Activated naive CD4-positive, alpha-beta T cell treated with anti-CD3 and anti-CD28 coated beads for 36 hours (primary cell): Measurements from ENCODE around the gene MAS1. TPM values are rescaled to one million over a fixed set of nuclear protein-coding genes. Genes with fewer than 3 reads are reported as not detected.
"Not testable (repeated sequence)": the region's sequence is repeated elsewhere in the genome, so short reads cannot be mapped to it uniquely, and the experiment has no call there.

Source experiments
- CTCF ChIA-PET: fragments of 350-600 bp; sonication (Branson Sonifier 250); formaldehyde crosslinking; loops from one replicate; lab custom pipeline; 2021; ENCODE audit warnings: antibody characterized with exemption; lab: Charles Lee
- DNase-seq: peaks from one replicate; pipeline ENCODE4 v3.0.0-alpha.2; 2020
- H3K27ac Mint-ChIP-seq: one replicate; pipeline ENCODE4 v1.8.0; 2021; ENCODE audit warnings: mild to moderate bottlenecking, mixed read lengths
- H3K27me3 Mint-ChIP-seq: one replicate; pipeline ENCODE4 v1.8.0; 2021; ENCODE audit warnings: low read depth, mixed read lengths
- H3K36me3 Mint-ChIP-seq: one replicate; pipeline ENCODE4 v1.8.0; 2021; ENCODE audit warnings: low read depth, mixed read lengths
- H3K4me1 Mint-ChIP-seq: one replicate; pipeline ENCODE4 v1.8.0; 2021; ENCODE audit warnings: low read depth, mixed read lengths
- H3K4me3 Mint-ChIP-seq: one replicate; pipeline ENCODE4 v1.8.0; 2021; ENCODE audit warnings: mild to moderate bottlenecking, moderate library complexity, mixed read lengths
- H3K9me3 Mint-ChIP-seq: one replicate; pipeline ENCODE4 v1.8.0; 2021; ENCODE audit warnings: mixed read lengths
- intact Hi-C: fragments of 100-400 bp; cut with micrococcal nuclease; formaldehyde crosslinking; loops from one replicate; pipeline ENCODE4 v1.15.1; 2023
- total RNA-seq, 2 experiments: library from RNA; stranded (reverse); gene quantifications; one replicate each; pipeline ENCODE4 v1.2.3, GENCODE V29; 2021

Gene MAS1
- not detected for total RNA-seq

DNA sequence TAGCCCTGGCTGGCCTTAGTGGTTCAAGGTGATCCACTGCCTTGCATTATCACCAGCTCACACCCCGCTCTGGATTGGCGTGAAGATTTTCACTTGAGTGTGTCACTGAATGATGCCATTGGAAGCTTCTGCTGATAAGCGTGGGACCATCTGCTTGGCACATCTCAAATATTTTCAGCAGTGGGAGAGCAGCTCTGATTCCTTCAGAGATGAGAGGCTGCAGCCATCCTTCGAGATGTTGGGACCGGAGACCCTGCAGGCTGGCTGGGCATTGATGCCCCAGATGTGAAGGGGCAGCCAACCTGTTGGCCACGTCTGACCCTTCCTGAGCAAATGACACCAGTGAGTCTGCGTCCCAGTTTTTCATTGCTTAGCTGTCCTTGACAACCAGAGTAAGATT lies at the start of gene MAS1:
MAS1 (plus strand) TSS at position 197 of the 400 bp plus-strand sequence. CDS start 15,968 bp downstream, outside the sequence.
- no peak for DNase-seq
- intact Hi-C loops = no loop called here
- no peaks in the 10 kb centered on the region for H3K9me3 Mint-ChIP-seq
- peaks cover 11% of the 10 kb centered on the region for H3K27me3 Mint-ChIP-seq
- H3K4me3 Mint-ChIP-seq = no peak within 1 kb of the TSS
- H3K4me1 Mint-ChIP-seq = no peaks in the 10 kb centered on the region
- H3K27ac Mint-ChIP-seq = no peak within 1 kb of the TSS
- CTCF ChIA-PET = interaction anchor here (0.6 kb wide), 1 partner anchor 1562 kb away, joined by 5 read pairs; no protein-coding TSS in a partner anchor
- no peaks in the 10 kb centered on the region for H3K36me3 Mint-ChIP-seq

GRCh38 chr6:159842035-159842434 lies 48.8 kb upstream of the MAS1 start:
- no peaks in the 10 kb centered on the region for H3K36me3 Mint-ChIP-seq

DNA sequence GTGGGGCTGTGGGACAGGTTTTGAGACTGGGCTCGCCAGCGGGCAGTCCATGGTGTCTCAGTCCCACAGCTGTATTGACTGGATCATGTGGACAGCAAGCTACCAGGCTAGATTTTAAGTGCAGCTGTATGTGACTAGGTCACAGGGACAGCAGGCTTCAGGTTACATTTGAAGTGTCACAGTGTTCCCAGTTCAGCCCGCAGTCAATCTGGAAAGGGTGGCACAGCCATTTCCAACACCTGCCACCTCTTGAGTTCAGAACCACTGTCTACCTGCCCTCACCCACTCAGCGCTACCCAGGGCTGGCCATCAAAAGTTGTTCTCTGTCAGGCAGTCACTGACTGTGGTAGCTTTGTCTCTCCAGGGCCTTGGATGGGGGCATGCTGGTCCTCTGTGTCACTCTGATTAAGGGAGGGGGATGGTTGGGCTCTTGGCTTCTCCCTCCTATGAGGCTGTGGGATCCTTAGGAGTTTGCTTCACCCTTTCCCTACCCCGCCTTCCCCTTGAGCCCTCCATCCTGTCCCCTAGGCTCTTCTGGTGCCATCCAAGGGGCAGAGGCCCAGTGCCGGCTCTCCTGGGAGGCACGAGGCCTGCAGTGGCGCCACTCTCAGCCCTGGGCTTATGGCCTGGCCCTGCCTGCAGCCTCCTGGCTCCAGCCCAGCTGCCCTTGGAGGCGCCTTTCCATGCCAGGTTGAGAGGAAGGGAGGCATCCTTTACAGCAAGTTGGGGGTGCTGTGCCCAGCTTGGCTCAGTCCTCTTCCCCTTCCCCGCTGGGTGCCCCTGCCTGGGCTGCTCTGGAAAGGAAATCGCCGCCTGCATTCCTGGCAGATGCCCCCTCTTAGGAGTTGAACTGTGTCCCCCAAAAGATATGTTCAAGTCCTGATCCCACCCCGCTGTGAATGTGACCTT lies 45.8 kb upstream of the MAS1 start:
- H3K27ac Mint-ChIP-seq = no peak overlapping the region
- no peaks in the 10 kb centered on the region for H3K27me3 Mint-ChIP-seq
- H3K9me3 Mint-ChIP-seq = peaks cover 11% of the 10 kb centered on the region
- intact Hi-C loops = no loop called here
- no peaks in the 10 kb centered on the region for H3K36me3 Mint-ChIP-seq
- no peak for DNase-seq
- no peak overlapping the region for H3K4me3 Mint-ChIP-seq
- CTCF ChIA-PET = no interaction called here
- peaks cover 3% of the 10 kb centered on the region for H3K4me1 Mint-ChIP-seq

More at GRCh38 chr6:159842035-159842434, 48.8 kb upstream of the MAS1 start:
- no peak overlapping the region for H3K4me3 Mint-ChIP-seq
- peaks cover 3% of the 10 kb centered on the region for H3K4me1 Mint-ChIP-seq
- no peak for DNase-seq
- H3K27me3 Mint-ChIP-seq = no peaks in the 10 kb centered on the region
- H3K9me3 Mint-ChIP-seq = no peaks in the 10 kb centered on the region
- intact Hi-C loops = no loop called here
- no peak overlapping the region for H3K27ac Mint-ChIP-seq
- CTCF ChIA-PET = no interaction called here

DNA sequence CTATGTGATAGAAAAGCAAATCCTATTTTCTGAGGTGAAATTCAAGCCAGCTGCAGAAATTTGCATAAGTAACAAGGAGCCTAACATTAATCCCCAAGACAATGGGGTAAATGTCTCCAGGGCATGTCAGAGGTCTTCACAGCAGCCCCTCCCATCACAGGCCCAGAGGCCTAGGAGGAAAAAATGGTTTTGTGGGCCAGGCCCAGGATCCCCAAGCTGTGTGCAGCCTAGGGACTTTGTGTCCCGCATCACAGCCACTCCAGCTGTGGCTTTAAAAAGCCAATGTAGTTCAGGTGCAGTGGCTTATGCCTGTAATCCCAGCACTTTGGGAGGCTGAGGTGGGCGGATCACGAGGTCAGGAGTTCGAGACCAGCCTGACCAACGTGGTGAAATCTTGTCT lies 42.2 kb upstream of the MAS1 start:
- H3K4me1 Mint-ChIP-seq, DNase-seq, CTCF ChIA-PET, H3K4me3 Mint-ChIP-seq, intact Hi-C loops, H3K36me3 Mint-ChIP-seq, H3K27ac Mint-ChIP-seq, H3K27me3 Mint-ChIP-seq: not testable (repeated sequence)
- H3K9me3 Mint-ChIP-seq = peaks cover 11% of the 10 kb centered on the region

DNA sequence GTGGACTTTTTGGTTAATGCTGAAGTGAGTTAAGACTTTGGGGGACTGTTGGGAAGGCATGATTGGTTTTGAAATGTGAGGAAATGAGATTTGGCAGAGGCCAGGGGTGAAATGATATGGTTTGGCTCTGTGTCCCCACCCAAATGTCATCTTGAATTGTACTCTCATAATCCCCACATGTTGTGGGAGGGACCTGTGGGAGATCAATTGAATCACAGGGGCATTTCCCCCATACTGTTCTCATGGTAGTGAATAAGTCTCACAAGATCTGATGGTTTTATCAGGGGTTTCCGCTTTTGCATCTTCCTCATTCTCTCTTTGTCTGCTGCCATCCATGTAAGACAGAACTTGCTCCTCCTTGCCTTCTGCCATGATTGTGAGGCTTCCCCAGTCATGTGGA lies 40.9 kb upstream of the MAS1 start:
- H3K36me3 Mint-ChIP-seq, H3K4me1 Mint-ChIP-seq, H3K27me3 Mint-ChIP-seq, CTCF ChIA-PET, intact Hi-C loops, H3K4me3 Mint-ChIP-seq, DNase-seq, H3K27ac Mint-ChIP-seq: not testable (repeated sequence)
- H3K9me3 Mint-ChIP-seq = peaks cover 11% of the 10 kb centered on the region

GRCh38 chr6:159852877-159853276 lies 37.9 kb upstream of the MAS1 start:
- CTCF ChIA-PET = interaction anchor here (0.7 to 1.6 kb wide), 2 partner anchors 61 to 161 kb away, joined by 3 to 5 read pairs; no protein-coding TSS in a partner anchor
- DNase-seq = peak; percentile 31
- Mint-ChIP-seq H3K36me3 (no peaks in the 10 kb centered on the region), H3K27me3 (no peaks in the 10 kb centered on the region), H3K4me1 (no peaks in the 10 kb centered on the region), H3K9me3 (peaks cover 20% of the 10 kb centered on the region), H3K27ac (no peak overlapping the region), H3K4me3 (no peak overlapping the region)
- intact Hi-C loops = loop anchor here (1.0 kb wide), 2 partner anchors 133 to 162 kb away; no protein-coding TSS in a partner anchor

GRCh38 chr6:159853754-159854153 lies 37.0 kb upstream of the MAS1 start:
- CTCF ChIA-PET = interaction anchor here (0.7 to 1.6 kb wide), 2 partner anchors 162 to 266 kb away, joined by 4 to 5 read pairs; no protein-coding TSS in a partner anchor
- no peak for DNase-seq
- H3K4me1 Mint-ChIP-seq = no peaks in the 10 kb centered on the region
- intact Hi-C loops = loop anchor here (1.0 kb wide), 2 partner anchors 133 to 162 kb away; no protein-coding TSS in a partner anchor
- H3K4me3 Mint-ChIP-seq = no peak overlapping the region
- H3K27ac Mint-ChIP-seq = no peak overlapping the region
- peaks cover 18% of the 10 kb centered on the region for H3K9me3 Mint-ChIP-seq
- no peaks in the 10 kb centered on the region for H3K27me3 Mint-ChIP-seq
- no peaks in the 10 kb centered on the region for H3K36me3 Mint-ChIP-seq

DNA sequence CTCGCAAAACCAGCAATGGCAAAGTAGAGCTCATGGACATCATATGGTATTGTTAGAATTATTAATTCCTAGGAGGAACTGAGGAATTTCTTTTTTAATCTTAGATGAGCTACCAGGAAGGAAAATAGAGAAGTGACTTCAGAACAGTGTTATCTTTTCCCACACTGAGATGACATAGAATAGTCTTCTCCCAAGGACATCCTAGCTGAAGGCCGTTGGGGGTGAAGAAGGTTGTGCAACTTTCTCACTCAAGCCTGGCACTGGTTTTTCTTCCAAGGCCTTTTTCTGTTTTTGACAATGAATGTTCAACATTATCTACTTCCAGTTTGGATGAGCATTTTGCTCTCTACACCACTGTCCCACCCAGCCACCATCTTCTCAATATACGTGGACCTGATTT lies 35.8 kb upstream of the MAS1 start:
- intact Hi-C loops = no loop called here
- H3K27me3 Mint-ChIP-seq = no peaks in the 10 kb centered on the region
- peaks cover 13% of the 10 kb centered on the region for H3K9me3 Mint-ChIP-seq
- no peaks in the 10 kb centered on the region for H3K36me3 Mint-ChIP-seq
- DNase-seq = no peak
- H3K4me1 Mint-ChIP-seq = no peaks in the 10 kb centered on the region
- no peak overlapping the region for H3K27ac Mint-ChIP-seq
- CTCF ChIA-PET = interaction anchor here (0.5 to 1.3 kb wide), 2 partner anchors 9 to 197 kb away, joined by 3 to 4 read pairs; no protein-coding TSS in a partner anchor
- H3K4me3 Mint-ChIP-seq = no peak overlapping the region

- Mint-ChIP-seq H3K4me1 (peaks cover 15% of the 10 kb centered on the region), H3K4me3 (no peak overlapping the region), H3K27me3 (no peaks in the 10 kb centered on the region), H3K36me3 (no peaks in the 10 kb centered on the region), H3K27ac (no peak overlapping the region), H3K9me3 (peaks cover 13% of the 10 kb centered on the region)
- intact Hi-C loops = no loop called here
- CTCF ChIA-PET = no interaction called here
- DNase-seq = no peak
These were observed 32.5 kb upstream of the MAS1 start for GRCh38 chr6:159858259-159858658.

- H3K27me3 Mint-ChIP-seq = no peaks in the 10 kb centered on the region
- no peak overlapping the region for H3K27ac Mint-ChIP-seq
- intact Hi-C loops = loop anchor here (10.0 kb wide), 1 partner anchor 214 kb away; no protein-coding TSS in a partner anchor
- peaks cover 13% of the 10 kb centered on the region for H3K9me3 Mint-ChIP-seq
- no peak overlapping the region for H3K4me3 Mint-ChIP-seq
- no peaks in the 10 kb centered on the region for H3K36me3 Mint-ChIP-seq
- CTCF ChIA-PET = no interaction called here
- DNase-seq = no peak
- peaks cover 16% of the 10 kb centered on the region for H3K4me1 Mint-ChIP-seq
These were observed 30.3 kb upstream of the MAS1 start for GRCh38 chr6:159860482-159860881.

DNA sequence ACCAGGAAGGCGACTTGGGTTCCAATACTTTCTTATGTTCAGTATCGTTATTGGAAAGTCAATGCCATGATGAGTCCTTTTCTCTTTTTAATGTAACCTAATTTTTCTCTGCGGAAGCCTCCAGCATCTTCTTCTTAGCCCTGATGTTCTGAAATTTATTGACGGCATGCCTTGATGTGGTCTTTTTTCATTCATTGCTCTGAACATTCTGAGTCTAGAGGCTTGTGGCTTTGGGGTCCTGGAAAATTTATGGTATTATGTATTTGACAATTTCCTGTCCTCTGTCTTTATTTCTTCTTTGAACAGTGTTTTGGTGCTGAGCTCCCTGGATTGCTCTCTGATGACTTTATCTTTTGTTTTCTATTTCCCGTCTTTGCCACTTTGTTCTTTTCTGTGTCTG lies 28.7 kb upstream of the MAS1 start:
- intact Hi-C loops = loop anchor here (10.0 kb wide), 1 partner anchor 213 kb away; no protein-coding TSS in a partner anchor
- no peak overlapping the region for H3K4me3 Mint-ChIP-seq
- H3K27ac Mint-ChIP-seq = peak overlapping the region; percentile 14

GRCh38 chr6:159863341-159863740 lies 27.4 kb upstream of the MAS1 start:
- CTCF ChIA-PET = interaction anchor here (0.6 to 1.7 kb wide), 19 partner anchors 9 to 592 kb away, joined by 3 to 32 read pairs (median 3); no protein-coding TSS in a partner anchor
- not testable (repeated sequence) for H3K27me3 Mint-ChIP-seq, H3K36me3 Mint-ChIP-seq, H3K4me3 Mint-ChIP-seq, H3K9me3 Mint-ChIP-seq
- peak; percentile 63 for DNase-seq
- H3K27ac Mint-ChIP-seq = peak overlapping the region; percentile 17
- peaks cover 16% of the 10 kb centered on the region for H3K4me1 Mint-ChIP-seq
- intact Hi-C loops = loop anchor here (1.0 to 10.0 kb wide), 5 partner anchors 78 to 671 kb away; no protein-coding TSS in a partner anchor

More for the DNA sequence above, 28.7 kb upstream of the MAS1 start:
- Mint-ChIP-seq H3K4me1 (peaks cover 16% of the 10 kb centered on the region), H3K36me3 (no peaks in the 10 kb centered on the region), H3K27me3 (no peaks in the 10 kb centered on the region), H3K9me3 (peaks cover 9% of the 10 kb centered on the region)
- CTCF ChIA-PET = interaction anchor here (1.0 to 1.5 kb wide), 2 partner anchors 59 to 433 kb away, joined by 3 read pairs; no protein-coding TSS in a partner anchor
- peak; percentile 7 for DNase-seq
